ENCODE measurements around the gene RFX3. TPM values are rescaled to one million over a fixed set of nuclear protein-coding genes. Genes with fewer than 3 reads are reported as not detected.

RFX3 gene
- total and polyA plus RNA-seq, 2 donors (not counting 1 experiment from before 2014, with no cell fraction given): 2.8 to 3.1 TPM

GRCh38 chr9:3343671-3344070, 182.1 kb downstream of the RFX3 start:
- Histone ChIP-seq H2AFZ (ENCODE audit: low read length) (no peak overlapping the region), H3K36me3 (ENCODE audit: control insufficient read depth, insufficient read depth, low read length) (no peaks in the 10 kb centered on the region), H3K4me3 (replicated peaks in 1 of 4; ENCODE audit: control extremely low read depth in 1 of 4, insufficient read depth in 1 of 4, low read depth in 3 of 4, low read length in 4 of 4) (no peak overlapping the region), H3K27ac (ENCODE audit: insufficient read depth, low read length) (no peak overlapping the region), H3K27me3 (ENCODE audit: control insufficient read depth, insufficient read depth, low read length) (no peaks in the 10 kb centered on the region), H3K9ac (ENCODE audit: insufficient read depth, low read length) (no peak overlapping the region), H3K79me2 (ENCODE audit: control insufficient read depth, insufficient read depth, low read length) (no peaks in the 10 kb centered on the region), H3K4me1 (ENCODE audit: control insufficient read depth, extremely low read depth, insufficient read depth, low read length) (no peaks in the 10 kb centered on the region), H4K20me1 (ENCODE audit: control insufficient read depth, extremely low read depth, insufficient read depth, low read length) (no peaks in the 10 kb centered on the region), H3K9me3 (ENCODE audit: control insufficient read depth, insufficient read depth, low read depth, low read length) (no peaks in the 10 kb centered on the region), H3K4me2 (ENCODE audit: extremely low read depth, insufficient read depth, low read length) (no peak overlapping the region)
- TF ChIP-seq CTCF (conservative IDR thresholded peaks at IDR 0.05 in 1 of 2, IDR thresholded peaks at IDR 0.05 in 1 of 2; ENCODE audit: low read depth in 1 of 2, low read length in 2 of 2): no peak
- no peak for TF ChIP-seq EZH2 (IDR thresholded peaks at IDR 0.05; ENCODE audit: low read length, missing control alignments)
- DNase-seq (ENCODE audit: low read depth in 2 of 2): peak in 1 of 2 donors; percentile 5

- Histone ChIP-seq H3K4me2 (ENCODE audit: extremely low read depth, insufficient read depth, low read length) (no peak overlapping the region), H2AFZ (ENCODE audit: low read length) (no peak overlapping the region)
Observed at GRCh38 chr9:3342159-3342777, 183.5 kb downstream of the RFX3 start.

More at GRCh38 chr9:3342159-3342777, 183.5 kb downstream of the RFX3 start:
- H3K4me1 ChIP-seq (ENCODE audit: control insufficient read depth, extremely low read depth, insufficient read depth, low read length): peaks cover 7% of the 10 kb centered on the region
- H3K9ac ChIP-seq (ENCODE audit: insufficient read depth, low read length): no peak overlapping the region
- H3K79me2 ChIP-seq (ENCODE audit: control insufficient read depth, insufficient read depth, low read length): no peaks in the 10 kb centered on the region
- H3K36me3 ChIP-seq (ENCODE audit: control insufficient read depth, insufficient read depth, low read length): no peaks in the 10 kb centered on the region
- no peaks in the 10 kb centered on the region for H3K27me3 ChIP-seq (ENCODE audit: control insufficient read depth, insufficient read depth, low read length)
- no peak overlapping the region for H3K4me3 ChIP-seq (replicated peaks in 1 of 4; ENCODE audit: control extremely low read depth in 1 of 4, insufficient read depth in 1 of 4, low read depth in 3 of 4, low read length in 4 of 4)
- DNase-seq (ENCODE audit: low read depth in 2 of 2): peak; percentile 62 to 77
- H3K27ac ChIP-seq (ENCODE audit: insufficient read depth, low read length): no peak overlapping the region
- no peak for TF ChIP-seq EZH2 (IDR thresholded peaks at IDR 0.05; ENCODE audit: low read length, missing control alignments)
- TF ChIP-seq CTCF (conservative IDR thresholded peaks at IDR 0.05 in 1 of 2, IDR thresholded peaks at IDR 0.05 in 1 of 2; ENCODE audit: low read depth in 1 of 2, low read length in 2 of 2): no peak
- H3K9me3 ChIP-seq (ENCODE audit: control insufficient read depth, insufficient read depth, low read depth, low read length): no peaks in the 10 kb centered on the region
- H4K20me1 ChIP-seq (ENCODE audit: control insufficient read depth, extremely low read depth, insufficient read depth, low read length): no peaks in the 10 kb centered on the region
